GM12878 (cell line): ENCODE data around the gene ACTR2. TPM values are rescaled to one million over a fixed set of nuclear protein-coding genes. Genes with fewer than 3 reads are reported as not detected.

Experiments
- ATAC-seq: fragments of 200-7000 bp; cut with Tn5 transposase; 3 replicates; pipeline ENCODE4 v1.9.1; 2020; ENCODE audit warnings: mild to moderate bottlenecking, moderate library complexity
- BruUV-seq: library from RNA; stranded (reverse); fragments of 400-500 nt; replicated peaks from 2 replicates; lab custom pipeline; 2021; lab: Mats Ljungman, UMichigan
- CTCF ChIA-PET: fragments of 300-600 bp; sonication (Branson Sonifier 250); formaldehyde crosslinking; extraction: SDS; loops from one replicate; lab custom pipeline; 2021; ENCODE audit warnings: inconsistent platforms; lab: Yijun Ruan, JAX
- POLR2A ChIA-PET: fragments of 350-600 bp; formaldehyde crosslinking; extraction: SDS; loops from one replicate; lab custom pipeline; 2021; ENCODE audit warnings: inconsistent platforms; lab: Charles Lee
- RAD21 ChIA-PET: fragments of 300-600 bp; sonication (Branson Sonifier 250); formaldehyde crosslinking; loops from one replicate; lab custom pipeline; 2023; ENCODE audit warnings: antibody characterized with exemption; ENCODE audit not compliant: unreplicated experiment; lab: Charles Lee
- SMC1A ChIA-PET: fragments of 300-600 bp; sonication (Branson Sonifier 250); formaldehyde crosslinking; loops from one replicate; lab custom pipeline; 2023; ENCODE audit not compliant: unreplicated experiment, uncharacterized antibody; lab: Charles Lee
- DNase-seq: peaks from one replicate; pipeline ENCODE4 v3.0.0-alpha.2; 2011; ENCODE audit warnings: low read depth, low spot score
- FAIRE-seq: peaks from 3 replicates; lab custom pipeline; 2011; peaks lifted over from hg19 to GRCh38; lab: Jason Lieb, UNC
- H2AFZ ChIP-seq: 2 replicates; pipeline ENCODE4 v1.6.0; 2011; ENCODE audit warnings: low read depth, low read length, control low read depth; ENCODE audit not compliant: control insufficient read depth
- H3K27ac ChIP-seq: 2 replicates; pipeline ENCODE4 v1.5.1; 2011; ENCODE audit warnings: control low read depth; ENCODE audit not compliant: control insufficient read depth, insufficient read depth
- H3K27me3 ChIP-seq, 2 experiments: replicated peaks in 1 of 2; 2 replicates each; pipeline versions ENCODE4 v1.6.0 to v1.6.1; 2011; ENCODE audit warnings: low read length in 1 of 2; ENCODE audit not compliant: control insufficient read depth in 2 of 2, insufficient read depth in 2 of 2
- H3K36me3 ChIP-seq, 2 experiments: 2 replicates each; pipeline ENCODE4 v1.5.1; 2011; ENCODE audit warnings: low read length in 1 of 2; ENCODE audit not compliant: control insufficient read depth in 2 of 2, insufficient read depth in 2 of 2
- H3K4me1 ChIP-seq: 2 replicates; pipeline ENCODE4 v1.6.1; 2011; ENCODE audit warnings: mild to moderate bottlenecking, low read length, moderate library complexity, mixed read lengths; ENCODE audit not compliant: control insufficient read depth, insufficient read depth
- H3K4me2 ChIP-seq: 2 replicates; pipeline ENCODE4 v1.6.0; 2011; ENCODE audit warnings: control low read depth; ENCODE audit not compliant: control insufficient read depth, insufficient read depth
- H3K4me3 ChIP-seq: fragments of 200-600 bp; sonication (generic); 2 replicates; pipeline ENCODE4 v1.5.1; 2016
- H3K79me2 ChIP-seq: 2 replicates; pipeline ENCODE4 v1.6.0; 2011; ENCODE audit warnings: low read length; ENCODE audit not compliant: control insufficient read depth, insufficient read depth
- H3K9ac ChIP-seq: 2 replicates; pipeline ENCODE4 v1.8.0; 2011; ENCODE audit warnings: low read length, control low read depth, mixed read lengths; ENCODE audit not compliant: control insufficient read depth, insufficient read depth
- H3K9me3 ChIP-seq: replicated peaks from 3 replicates; pipeline ENCODE4 v1.5.1; 2011; ENCODE audit warnings: mild to moderate bottlenecking, low read length; ENCODE audit not compliant: control insufficient read depth, insufficient read depth
- H4K20me1 ChIP-seq: 2 replicates; pipeline ENCODE4 v1.6.0; 2011; ENCODE audit not compliant: control insufficient read depth, insufficient read depth
- EZH2 ChIP-seq: IDR thresholded peaks from 2 replicates; pipeline ENCODE4 v1.6.1; 2012; ENCODE audit warnings: low read depth, mild to moderate bottlenecking, control low read depth, inconsistent platforms, low read length, borderline replicate concordance; ENCODE audit not compliant: control insufficient read depth
- FOS ChIP-seq: IDR thresholded peaks from 3 replicates; pipeline ENCODE4 v1.6.1; 2011; ENCODE audit warnings: borderline replicate concordance; ENCODE audit not compliant: insufficient read length; ENCODE audit errors: extremely low read depth
- IKZF1 ChIP-seq: fragments of 450-650 bp; conservative IDR thresholded peaks from 2 replicates; pipeline ENCODE4 v1.6.1; 2017; ENCODE audit warnings: antibody characterized with exemption, mild to moderate bottlenecking
- KLF5 ChIP-seq: fragments of 450-650 bp; IDR thresholded peaks from 2 replicates; pipeline ENCODE4 v1.6.1; 2014; ENCODE audit warnings: mild to moderate bottlenecking; ENCODE audit not compliant: partially characterized antibody
- LARP7 ChIP-seq: fragments of 450-650 bp; IDR thresholded peaks from 2 replicates; pipeline ENCODE4 v1.6.1; 2017; ENCODE audit warnings: mild to moderate bottlenecking
- POU2F2 ChIP-seq: IDR thresholded peaks from 3 replicates; pipeline ENCODE4 v1.6.1; 2011; ENCODE audit warnings: low read depth, mild to moderate bottlenecking, low read length, borderline replicate concordance
- RCOR1 ChIP-seq: conservative IDR thresholded peaks from 2 replicates; pipeline ENCODE4 v1.6.1; 2012; ENCODE audit warnings: low read depth, low read length, improper control_type of control experiment
- RELA ChIP-seq: fragments of 450-650 bp; IDR thresholded peaks from 2 replicates; pipeline ENCODE4 v1.8.0; 2014; ENCODE audit warnings: borderline replicate concordance; ENCODE audit not compliant: partially characterized antibody
- ZNF207 ChIP-seq: fragments of 450-650 bp; IDR thresholded peaks from 2 replicates; pipeline ENCODE4 v1.6.1; 2014; ENCODE audit warnings: antibody characterized with exemption, mild to moderate bottlenecking, borderline replicate concordance
- ZNF384 ChIP-seq: IDR thresholded peaks from 2 replicates; pipeline ENCODE4 v1.6.1; 2012; ENCODE audit warnings: low read depth, mild to moderate bottlenecking, low read length, improper control_type of control experiment, borderline replicate concordance
- WGBS: methylation state at CpG from one replicate; pipeline ENCODE4 v1.1.6; 2016; ENCODE audit warnings: low lambda C conversion rate; ENCODE audit not compliant: insufficient replicate concordance, insufficient coverage; ENCODE audit errors: missing lambda C conversion rate; 5-methylcytosine and 5-hydroxymethylcytosine counted together
- in situ Hi-C: fragments of 300-500 bp; cut with MboI; formaldehyde crosslinking; loops from 9 replicates; pipeline ENCODE4 v1.14.3; 2018; ENCODE audit warnings: mixed read lengths
- intact Hi-C: fragments of 100-400 bp; cut with micrococcal nuclease; formaldehyde crosslinking; loops from one replicate; pipeline ENCODE4 v1.14.2; 2022; ENCODE audit not compliant: unreplicated experiment
- polyA plus RNA-seq, 11 experiments: library from polyadenylated mRNA; depleted of rRNA in 4 of 11; unstranded in 6 of 11; stranded (reverse) in 5 of 11; fragments of >200 nt; fragmentation: Nextera tagmentation in 4 of 11; fragmentation: Illumina TruSeq in 1 of 11; extraction: Ambion mirVana in 4 of 11; extraction: Trizol in 1 of 11; gene quantifications; 1 replicate in 1 of 11; 2 replicates in 10 of 11; pipeline versions ENCODE4 v1.2.1 to v1.2.3, GENCODE V29; 2011 to 2016; ENCODE audit warnings: inconsistent platforms in 2 of 11, missing spikeins in 2 of 11, low read depth in 1 of 11
- total RNA-seq, 4 experiments: library from RNA; depleted of rRNA in 3 of 4; stranded (reverse); fragments of >200 nt in 3 of 4; fragmentation: Illumina TruSeq in 1 of 4; extraction: Trizol in 1 of 4; gene quantifications; 2 replicates each; pipeline versions ENCODE4 v1.2.1 to v1.2.3, GENCODE V29; 2013 to 2021
- TF ChIP-seq, protein P1 (sequence below): fragments of 450-650 bp; formaldehyde crosslinking; IDR thresholded peaks from 2 replicates; pipeline ENCODE4 v1.4.0; 2022; ENCODE audit warnings: mild to moderate bottlenecking, moderate library complexity
- TF ChIP-seq, protein P2 (sequence below): IDR thresholded peaks from 2 replicates; pipeline ENCODE4 v1.6.1; 2012; ENCODE audit warnings: mild to moderate bottlenecking, low read depth, low read length
- TF ChIP-seq, protein P3 (sequence below): fragments of 150-350 bp; IDR thresholded peaks from 2 replicates; pipeline ENCODE4 v1.6.1; 2014; ENCODE audit warnings: mild to moderate bottlenecking, low read depth, low read length

ACTR2 gene
- total and polyA plus RNA-seq, 10 of the 15 experiments (the other 5 are each of a cell fraction or from before 2014, with no cell fraction given) = 94.2 to 401 (median 195) TPM

DNA sequence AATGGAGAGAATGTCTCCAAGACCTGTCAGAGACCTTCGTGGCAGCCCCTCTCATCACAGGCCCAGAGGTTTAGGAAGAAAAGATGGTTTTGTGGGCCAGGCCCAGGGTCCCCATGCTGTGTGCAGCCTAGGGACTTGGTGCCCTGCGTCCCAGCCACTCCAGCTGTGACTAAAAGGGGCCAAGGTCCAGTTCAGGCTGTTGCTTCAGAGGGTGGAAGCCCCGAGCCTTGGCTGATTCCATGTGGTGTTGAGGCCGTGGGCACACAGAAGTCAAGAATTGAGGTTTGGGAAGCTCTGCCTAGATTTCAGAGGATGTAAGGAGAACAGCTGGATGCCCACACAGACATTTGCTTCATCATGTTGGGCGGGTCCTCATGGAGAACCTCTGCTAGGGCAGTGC is 45.1 kb upstream of the ACTR2 start:
- ChIA-PET POLR2A (no interaction called here), RAD21 (no interaction called here), SMC1A (no interaction called here), CTCF (no interaction called here)
- intact Hi-C loops = loop anchor here (10.0 kb wide), 1 partner anchor 288 kb away; no protein-coding TSS in a partner anchor
- Histone ChIP-seq H3K27me3 (no peaks in the 10 kb centered on the region; a peak in 1 of 4 replicates), H3K27ac (no peak overlapping the region), H3K9ac (no peak overlapping the region), H3K4me1 (no peaks in the 10 kb centered on the region), H3K36me3 (no peaks in the 10 kb centered on the region), H4K20me1 (no peaks in the 10 kb centered on the region), H3K79me2 (no peaks in the 10 kb centered on the region), H3K4me3 (no peak overlapping the region), H3K4me2 (no peak overlapping the region), H2AFZ (no peak overlapping the region), H3K9me3 (no peaks in the 10 kb centered on the region; the same call in 2 of the 3 replicates)
- no peak for ATAC-seq
- no TSS peak for BruUV-seq
- 3% methylated on average over 5 of the region's 5 CpGs for WGBS
- no peak for DNase-seq
- FAIRE-seq = no peak
- in situ Hi-C loops = no loop called here
- TF ChIP-seq, protein P1, sequence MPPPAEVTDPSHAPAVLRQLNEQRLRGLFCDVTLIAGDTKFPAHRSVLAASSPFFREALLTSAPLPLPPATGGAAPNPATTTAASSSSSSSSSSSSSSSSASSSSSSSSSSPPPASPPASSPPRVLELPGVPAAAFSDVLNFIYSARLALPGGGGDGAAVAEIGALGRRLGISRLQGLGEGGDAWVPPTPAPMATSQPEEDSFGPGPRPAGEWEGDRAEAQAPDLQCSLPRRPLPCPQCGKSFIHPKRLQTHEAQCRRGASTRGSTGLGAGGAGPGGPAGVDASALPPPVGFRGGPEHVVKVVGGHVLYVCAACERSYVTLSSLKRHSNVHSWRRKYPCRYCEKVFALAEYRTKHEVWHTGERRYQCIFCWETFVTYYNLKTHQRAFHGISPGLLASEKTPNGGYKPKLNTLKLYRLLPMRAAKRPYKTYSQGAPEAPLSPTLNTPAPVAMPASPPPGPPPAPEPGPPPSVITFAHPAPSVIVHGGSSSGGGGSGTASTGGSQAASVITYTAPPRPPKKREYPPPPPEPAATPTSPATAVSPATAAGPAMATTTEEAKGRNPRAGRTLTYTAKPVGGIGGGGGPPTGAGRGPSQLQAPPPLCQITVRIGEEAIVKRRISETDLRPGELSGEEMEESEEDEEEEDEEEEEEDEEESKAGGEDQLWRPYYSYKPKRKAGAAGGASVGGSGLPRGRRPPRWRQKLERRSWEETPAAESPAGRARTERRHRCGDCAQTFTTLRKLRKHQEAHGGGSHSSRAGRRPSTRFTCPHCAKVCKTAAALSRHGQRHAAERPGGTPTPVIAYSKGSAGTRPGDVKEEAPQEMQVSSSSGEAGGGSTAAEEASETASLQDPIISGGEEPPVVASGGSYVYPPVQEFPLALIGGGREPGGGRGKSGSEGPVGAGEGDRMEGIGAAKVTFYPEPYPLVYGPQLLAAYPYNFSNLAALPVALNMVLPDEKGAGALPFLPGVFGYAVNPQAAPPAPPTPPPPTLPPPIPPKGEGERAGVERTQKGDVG (CRISPR knock-in tag) = no peak
- TF ChIP-seq KLF5 = no peak
- TF ChIP-seq FOS = no peak
- TF ChIP-seq EZH2 = no peak
- TF ChIP-seq, protein P2, sequence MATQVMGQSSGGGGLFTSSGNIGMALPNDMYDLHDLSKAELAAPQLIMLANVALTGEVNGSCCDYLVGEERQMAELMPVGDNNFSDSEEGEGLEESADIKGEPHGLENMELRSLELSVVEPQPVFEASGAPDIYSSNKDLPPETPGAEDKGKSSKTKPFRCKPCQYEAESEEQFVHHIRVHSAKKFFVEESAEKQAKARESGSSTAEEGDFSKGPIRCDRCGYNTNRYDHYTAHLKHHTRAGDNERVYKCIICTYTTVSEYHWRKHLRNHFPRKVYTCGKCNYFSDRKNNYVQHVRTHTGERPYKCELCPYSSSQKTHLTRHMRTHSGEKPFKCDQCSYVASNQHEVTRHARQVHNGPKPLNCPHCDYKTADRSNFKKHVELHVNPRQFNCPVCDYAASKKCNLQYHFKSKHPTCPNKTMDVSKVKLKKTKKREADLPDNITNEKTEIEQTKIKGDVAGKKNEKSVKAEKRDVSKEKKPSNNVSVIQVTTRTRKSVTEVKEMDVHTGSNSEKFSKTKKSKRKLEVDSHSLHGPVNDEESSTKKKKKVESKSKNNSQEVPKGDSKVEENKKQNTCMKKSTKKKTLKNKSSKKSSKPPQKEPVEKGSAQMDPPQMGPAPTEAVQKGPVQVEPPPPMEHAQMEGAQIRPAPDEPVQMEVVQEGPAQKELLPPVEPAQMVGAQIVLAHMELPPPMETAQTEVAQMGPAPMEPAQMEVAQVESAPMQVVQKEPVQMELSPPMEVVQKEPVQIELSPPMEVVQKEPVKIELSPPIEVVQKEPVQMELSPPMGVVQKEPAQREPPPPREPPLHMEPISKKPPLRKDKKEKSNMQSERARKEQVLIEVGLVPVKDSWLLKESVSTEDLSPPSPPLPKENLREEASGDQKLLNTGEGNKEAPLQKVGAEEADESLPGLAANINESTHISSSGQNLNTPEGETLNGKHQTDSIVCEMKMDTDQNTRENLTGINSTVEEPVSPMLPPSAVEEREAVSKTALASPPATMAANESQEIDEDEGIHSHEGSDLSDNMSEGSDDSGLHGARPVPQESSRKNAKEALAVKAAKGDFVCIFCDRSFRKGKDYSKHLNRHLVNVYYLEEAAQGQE = no peak
- TF ChIP-seq, protein P3, sequence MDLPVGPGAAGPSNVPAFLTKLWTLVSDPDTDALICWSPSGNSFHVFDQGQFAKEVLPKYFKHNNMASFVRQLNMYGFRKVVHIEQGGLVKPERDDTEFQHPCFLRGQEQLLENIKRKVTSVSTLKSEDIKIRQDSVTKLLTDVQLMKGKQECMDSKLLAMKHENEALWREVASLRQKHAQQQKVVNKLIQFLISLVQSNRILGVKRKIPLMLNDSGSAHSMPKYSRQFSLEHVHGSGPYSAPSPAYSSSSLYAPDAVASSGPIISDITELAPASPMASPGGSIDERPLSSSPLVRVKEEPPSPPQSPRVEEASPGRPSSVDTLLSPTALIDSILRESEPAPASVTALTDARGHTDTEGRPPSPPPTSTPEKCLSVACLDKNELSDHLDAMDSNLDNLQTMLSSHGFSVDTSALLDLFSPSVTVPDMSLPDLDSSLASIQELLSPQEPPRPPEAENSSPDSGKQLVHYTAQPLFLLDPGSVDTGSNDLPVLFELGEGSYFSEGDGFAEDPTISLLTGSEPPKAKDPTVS = no peak
- no peak for TF ChIP-seq IKZF1
- TF ChIP-seq ZNF207 = no peak
- no peak for TF ChIP-seq LARP7
- no peak for TF ChIP-seq POU2F2
- no peak for TF ChIP-seq RCOR1
- TF ChIP-seq ZNF384 = no peak
- no peak for TF ChIP-seq RELA
